GM12892 (cell line): ENCODE data around the gene RBPJ.
"Not testable (repeated sequence)": the region's sequence is repeated elsewhere in the genome, so short reads cannot be mapped to it uniquely, and the experiment has no call there.

Experiments used
- POLR2A ChIP-seq: IDR thresholded peaks from 2 replicates; pipeline ENCODE4 v1.6.1; 2011; ENCODE audit warnings: low read depth, low read length, control low read depth
- POLR2AphosphoS5 ChIP-seq: IDR thresholded peaks from 2 replicates; pipeline ENCODE4 v1.6.1; 2011; ENCODE audit warnings: low read depth, low read length, control low read depth

DNA sequence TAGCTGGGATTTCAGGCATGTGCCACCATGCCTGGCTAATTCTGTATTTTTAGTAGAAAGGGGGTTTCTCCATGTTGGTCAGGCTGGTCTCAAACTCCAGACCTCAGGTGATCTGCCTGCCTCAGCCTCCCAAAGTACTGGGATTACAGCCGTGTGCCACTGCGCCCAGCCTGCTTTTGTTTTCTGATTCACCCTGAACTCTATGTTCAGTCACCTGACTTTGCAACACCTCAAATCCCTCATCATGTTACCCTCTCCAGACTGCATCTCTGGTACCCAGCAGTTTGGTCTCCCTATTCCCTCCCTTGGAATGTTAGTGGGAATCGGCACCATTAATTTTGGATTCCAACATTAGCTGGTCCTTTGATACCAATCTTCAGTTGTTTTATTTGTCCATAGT, 81.2 kb downstream of the RBPJ start:
- TF ChIP-seq POLR2A, POLR2AphosphoS5: not testable (repeated sequence)
